GM20431 (cell line): Measurements from ENCODE around the gene PRDX2.

Experiments used
- in situ Hi-C: fragments of 300-500 bp; cut with MseI, MboI; formaldehyde crosslinking; loops from one replicate; pipeline ENCODE4 v1.15.0; 2020; ENCODE audit warnings: low sequenced_read_pairs; ENCODE audit not compliant: unreplicated experiment

PRDX2 gene

GRCh38 chr19:12757544-12758274 is 43.9 kb downstream of the PRDX2 start:
- in situ Hi-C loops, result loop anchor here (10.0 kb wide), 1 partner anchor 87 kb away; no protein-coding TSS in a partner anchor

GRCh38 chr19:12756150-12756883 is 45.3 kb downstream of the PRDX2 start:
- in situ Hi-C loops, result loop anchor here (10.0 kb wide), 1 partner anchor 88 kb away; no protein-coding TSS in a partner anchor

GRCh38 chr19:12754465-12755196 is 47.0 kb downstream of the PRDX2 start:
- in situ Hi-C loops, result loop anchor here (10.0 kb wide), 1 partner anchor 90 kb away; no protein-coding TSS in a partner anchor

- in situ Hi-C loops, result loop anchor here (10.0 kb wide), 1 partner anchor 93 kb away; no protein-coding TSS in a partner anchor
These were observed 49.4 kb downstream of the PRDX2 start for GRCh38 chr19:12752056-12752781.

- in situ Hi-C loops, result loop anchor here (10.0 kb wide), 1 partner anchor 93 kb away; no protein-coding TSS in a partner anchor
These were observed 50.0 kb downstream of the PRDX2 start, which contains the start of gene BEST2 for GRCh38 chr19:12751635-12752034. BEST2 (plus strand) TSS chr19:12751791; CDS start chr19:12752593, 802 bp downstream.

GRCh38 chr19:12750851-12751250 is 50.7 kb downstream of the PRDX2 start:
- in situ Hi-C loops, result loop anchor here (10.0 kb wide), 1 partner anchor 94 kb away; no protein-coding TSS in a partner anchor

- in situ Hi-C loops, result loop anchor here (10.0 kb wide), 1 partner anchor 95 kb away; no protein-coding TSS in a partner anchor
These were observed 51.6 kb downstream of the PRDX2 start for GRCh38 chr19:12749938-12750521.

GRCh38 chr19:12748489-12748888 is 53.1 kb downstream of the PRDX2 start:
- in situ Hi-C loops, result no loop called here
